ENCODE data around the gene LRRC63. TPM values are rescaled to one million over a fixed set of nuclear protein-coding genes. Genes with fewer than 3 reads are reported as not detected.
A peak's percentile ranks its signal among the peaks of the same experiment; 100 is the strongest.

The LRRC63 gene
- total RNA-seq, 1 experiment from 2014 or later = 0.38 TPM

DNA sequence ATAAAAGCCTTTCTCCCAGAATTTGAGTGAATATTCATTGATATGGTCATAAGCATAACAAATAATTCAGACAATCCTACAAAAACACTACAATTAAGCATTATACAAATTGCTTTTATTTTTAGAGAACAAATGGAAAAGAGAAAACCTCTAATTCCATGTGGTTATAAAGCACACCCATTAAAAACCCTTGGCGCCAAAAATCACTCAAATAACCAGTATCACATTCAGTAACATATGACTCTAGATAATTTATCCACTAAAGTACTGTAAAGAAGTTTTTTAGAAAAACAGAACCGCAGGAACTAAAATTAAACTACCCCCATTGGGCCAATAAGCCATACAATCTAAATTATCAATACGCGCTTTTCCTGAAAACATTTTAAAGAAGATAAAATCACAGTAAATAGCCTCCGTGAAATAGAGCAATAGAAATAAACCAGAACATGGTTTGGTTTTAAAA lies 30.3 kb upstream of the LRRC63 start:
- TSS peak; percentile 57 for BruUV-seq (replicated peaks)
- Mint-ChIP-seq H3K36me3 (ENCODE audit: insufficient read depth, unreplicated experiment) (peaks cover 11% of the 10 kb centered on the region), H3K27ac (ENCODE audit: unreplicated experiment) (no peak overlapping the region), H3K27me3 (ENCODE audit: unreplicated experiment) (no peaks in the 10 kb centered on the region), H3K4me3 (ENCODE audit: low read depth, unreplicated experiment) (peak overlapping the region; percentile 55), H3K9me3 (ENCODE audit: low read depth, unreplicated experiment) (no peaks in the 10 kb centered on the region), H3K4me1 (ENCODE audit: low read depth, unreplicated experiment) (peaks cover 17% of the 10 kb centered on the region)
- TF ChIP-seq CTCF (IDR thresholded peaks at IDR 0.05; ENCODE audit: unreplicated experiment) = no peak
- CTCF ChIA-PET = no interaction called here
- no peak for DNase-seq
- intact Hi-C loops (cut with micrococcal nuclease; ENCODE audit: unreplicated experiment) = no loop called here

- intact Hi-C loops (cut with micrococcal nuclease; ENCODE audit: unreplicated experiment) = loop anchor here (2.0 kb wide), 1 partner anchor 25 kb away; no protein-coding TSS in a partner anchor
- CTCF ChIA-PET = no interaction called here
- peak within 1 kb of the TSS; percentile 40 for H3K27ac Mint-ChIP-seq (ENCODE audit: unreplicated experiment)
- TF ChIP-seq CTCF (IDR thresholded peaks at IDR 0.05; ENCODE audit: unreplicated experiment) = no peak
- no TSS peak for BruUV-seq (replicated peaks)
- H3K9me3 Mint-ChIP-seq (ENCODE audit: low read depth, unreplicated experiment) = no peaks in the 10 kb centered on the region
- DNase-seq = peak; percentile 40
- peaks cover 17% of the 10 kb centered on the region for H3K4me1 Mint-ChIP-seq (ENCODE audit: low read depth, unreplicated experiment)
- H3K36me3 Mint-ChIP-seq (ENCODE audit: insufficient read depth, unreplicated experiment) = peaks cover 11% of the 10 kb centered on the region
- peak within 1 kb of the TSS; percentile 55 for H3K4me3 Mint-ChIP-seq (ENCODE audit: low read depth, unreplicated experiment)
- no peaks in the 10 kb centered on the region for H3K27me3 Mint-ChIP-seq (ENCODE audit: unreplicated experiment)
These were observed 29.8 kb upstream of the LRRC63 start, which contains the start of gene LCP1 for GRCh38 chr13:46181840-46182490. Gene LCP1 (minus strand): TSS chr13:46182177. CDS start chr13:46159662, 22,515 bp downstream.

GRCh38 chr13:46182491-46182877 lies 29.2 kb upstream of the LRRC63 start:
- no peak for TF ChIP-seq CTCF (IDR thresholded peaks at IDR 0.05; ENCODE audit: unreplicated experiment)
- H3K27me3 Mint-ChIP-seq (ENCODE audit: unreplicated experiment) = no peaks in the 10 kb centered on the region
- intact Hi-C loops (cut with micrococcal nuclease; ENCODE audit: unreplicated experiment) = loop anchor here (2.0 kb wide), 1 partner anchor 24 kb away; no protein-coding TSS in a partner anchor
- peak overlapping the region; percentile 40 for H3K27ac Mint-ChIP-seq (ENCODE audit: unreplicated experiment)
- H3K4me1 Mint-ChIP-seq (ENCODE audit: low read depth, unreplicated experiment) = peaks cover 17% of the 10 kb centered on the region
- BruUV-seq (replicated peaks) = TSS peak; percentile 98
- no peaks in the 10 kb centered on the region for H3K9me3 Mint-ChIP-seq (ENCODE audit: low read depth, unreplicated experiment)
- peak overlapping the region; percentile 55 for H3K4me3 Mint-ChIP-seq (ENCODE audit: low read depth, unreplicated experiment)
- peak; percentile 13 for DNase-seq
- peaks cover 11% of the 10 kb centered on the region for H3K36me3 Mint-ChIP-seq (ENCODE audit: insufficient read depth, unreplicated experiment)
- CTCF ChIA-PET = interaction anchor here (0.6 kb wide), 1 partner anchor 22 kb away, joined by 3 read pairs; no protein-coding TSS in a partner anchor

- no TSS peak for BruUV-seq (replicated peaks)
- Mint-ChIP-seq H3K9me3 (ENCODE audit: low read depth, unreplicated experiment) (no peaks in the 10 kb centered on the region), H3K4me1 (ENCODE audit: low read depth, unreplicated experiment) (peaks cover 17% of the 10 kb centered on the region), H3K36me3 (ENCODE audit: insufficient read depth, unreplicated experiment) (peaks cover 11% of the 10 kb centered on the region), H3K27me3 (ENCODE audit: unreplicated experiment) (no peaks in the 10 kb centered on the region), H3K27ac (ENCODE audit: unreplicated experiment) (no peak overlapping the region), H3K4me3 (ENCODE audit: low read depth, unreplicated experiment) (no peak overlapping the region)
- no peak for TF ChIP-seq CTCF (IDR thresholded peaks at IDR 0.05; ENCODE audit: unreplicated experiment)
- intact Hi-C loops (cut with micrococcal nuclease; ENCODE audit: unreplicated experiment) = loop anchor here (2.0 kb wide), 1 partner anchor 24 kb away; no protein-coding TSS in a partner anchor
- CTCF ChIA-PET = interaction anchor here (0.6 kb wide), 1 partner anchor 21 kb away, joined by 3 read pairs; no protein-coding TSS in a partner anchor
- DNase-seq = no peak
These were observed 28.4 kb upstream of the LRRC63 start for GRCh38 chr13:46183018-46183946.

All from Calu3 (cell line).